K562 (cell line): ENCODE data around the gene CCDC33. TPM values are rescaled to one million over a fixed set of nuclear protein-coding genes. Genes with fewer than 3 reads are reported as not detected.

Source experiments
- CBX3 ChIP-seq, 2 experiments: IDR thresholded peaks; 1 replicate in 1 of 2; 2 replicates in 1 of 2; pipeline ENCODE4 v1.6.1; 2012; ENCODE audit warnings: inconsistent platforms in 2 of 2, low read length in 2 of 2, borderline replicate concordance in 1 of 2, control low read depth in 1 of 2
- CCNT2 ChIP-seq: IDR thresholded peaks from 2 replicates; pipeline ENCODE4 v1.6.1; 2011; ENCODE audit warnings: borderline replicate concordance, low read depth, mild to moderate bottlenecking, moderate library complexity, mixed read lengths, low read length; ENCODE audit not compliant: insufficient read length; ENCODE audit errors: extremely low read depth
- CREB1 ChIP-seq, 2 experiments: sonication (generic) in 1 of 2; formaldehyde crosslinking in 1 of 2; IDR thresholded peaks; 2 replicates each; pipeline versions ENCODE4 v1.6.1 to v1.8.0; 2012 to 2022; ENCODE audit warnings: inconsistent platforms in 1 of 2, mild to moderate bottlenecking in 1 of 2, missing genetic modification reagents in 1 of 2, moderate library complexity in 1 of 2
- CREM ChIP-seq: IDR thresholded peaks from 2 replicates; pipeline ENCODE4 v1.6.1; 2014; ENCODE audit warnings: antibody characterized with exemption, low read depth
- EGR1 ChIP-seq: fragments of 450-650 bp; conservative IDR thresholded peaks from 2 replicates; pipeline ENCODE4 v1.6.1; 2017; ENCODE audit warnings: mild to moderate bottlenecking
- EHMT2 ChIP-seq: fragments of 450-650 bp; IDR thresholded peaks from 2 replicates; pipeline ENCODE4 v1.6.1; 2018; ENCODE audit warnings: antibody characterized with exemption
- ELF2 ChIP-seq: fragments of 250-450 bp; sonication (Bioruptor Pico); IDR thresholded peaks from 2 replicates; pipeline ENCODE4 v1.5.0; 2021; ENCODE audit warnings: mild to moderate bottlenecking
- GATA2 ChIP-seq: sonication (generic); formaldehyde crosslinking; IDR thresholded peaks from 2 replicates; pipeline ENCODE4 v1.4.0; 2020; ENCODE audit warnings: mild to moderate bottlenecking, missing genetic modification reagents
- GTF3C2 ChIP-seq: IDR thresholded peaks from 3 replicates; pipeline ENCODE4 v1.6.1; 2011; ENCODE audit warnings: borderline replicate concordance, mild to moderate bottlenecking, moderate library complexity; ENCODE audit not compliant: insufficient read length; ENCODE audit errors: extremely low read depth
- HDAC8 ChIP-seq: fragments of 450-650 bp; IDR thresholded peaks from 2 replicates; pipeline ENCODE4 v1.6.1; 2016; ENCODE audit warnings: mild to moderate bottlenecking, missing genetic modification characterization, moderate library complexity, missing compliant biosample characterization
- LCOR ChIP-seq: sonication (generic); formaldehyde crosslinking; IDR thresholded peaks from 2 replicates; pipeline ENCODE4 v1.8.0; 2022; ENCODE audit warnings: mild to moderate bottlenecking, missing genetic modification reagents
- MED1 ChIP-seq: sonication (generic); formaldehyde crosslinking; IDR thresholded peaks from 2 replicates; pipeline ENCODE4 v1.8.1; 2023; ENCODE audit warnings: missing genetic modification reagents, borderline replicate concordance
- NR2C1 ChIP-seq, 2 experiments: fragments of 450-650 bp; IDR thresholded peaks; 2 replicates each; pipeline ENCODE4 v1.6.1; 2017; ENCODE audit warnings: mild to moderate bottlenecking in 2 of 2, antibody characterized with exemption in 1 of 2, inconsistent platforms in 1 of 2, missing compliant biosample characterization in 1 of 2, missing genetic modification characterization in 1 of 2
- POLR2AphosphoS5 ChIP-seq: IDR thresholded peaks from 2 replicates; pipeline ENCODE4 v1.6.1; 2011; ENCODE audit warnings: mild to moderate bottlenecking, low read depth, low read length, moderate library complexity; ENCODE audit not compliant: control insufficient read depth, insufficient read depth
- RFX1 ChIP-seq: fragments of 450-650 bp; IDR thresholded peaks from 2 replicates; pipeline ENCODE4 v1.6.1; 2016; ENCODE audit warnings: mild to moderate bottlenecking, moderate library complexity
- SMARCB1 ChIP-seq: IDR thresholded peaks from 2 replicates; pipeline ENCODE4 v1.6.1; 2011; ENCODE audit warnings: improper control_type of control experiment, low read depth; ENCODE audit not compliant: insufficient read length
- STAG1 ChIP-seq: sonication (generic); formaldehyde crosslinking; IDR thresholded peaks from 2 replicates; pipeline ENCODE4 v1.5.0; 2020; ENCODE audit warnings: missing genetic modification reagents, borderline replicate concordance
- TEAD2 ChIP-seq: fragments of 450-650 bp; IDR thresholded peaks from 2 replicates; pipeline ENCODE4 v1.6.1; 2016; ENCODE audit warnings: missing genetic modification characterization, control low read depth, missing compliant biosample characterization
- THRAP3 ChIP-seq: fragments of 450-650 bp; IDR thresholded peaks from 2 replicates; pipeline ENCODE4 v1.6.1; 2016; ENCODE audit warnings: mild to moderate bottlenecking, inconsistent platforms, borderline replicate concordance
- VEZF1 ChIP-seq: fragments of 200-800 bp; sonication (Bioruptor generic); IDR thresholded peaks from 2 replicates; pipeline ENCODE4 v1.6.1; 2017; ENCODE audit warnings: missing genetic modification characterization, missing compliant biosample characterization
- ZKSCAN1 ChIP-seq: fragments of 150-350 bp; IDR thresholded peaks from 2 replicates; pipeline ENCODE4 v1.6.1; 2016; ENCODE audit warnings: low read depth, low read length
- ZNF134 ChIP-seq: fragments of 250-450 bp; sonication (Bioruptor Pico); conservative IDR thresholded peaks from 2 replicates; pipeline ENCODE4 v1.4.0; 2020
- ZNF24 ChIP-seq: fragments of 450-650 bp; IDR thresholded peaks from 2 replicates; pipeline ENCODE4 v1.6.1; 2016
- ZNF436 ChIP-seq: fragments of 250-450, 450-650 bp; sonication (Bioruptor Pico); formaldehyde crosslinking; IDR thresholded peaks from 2 replicates; pipeline ENCODE4 v1.7.0; 2020; ENCODE audit warnings: mild to moderate bottlenecking
- ZNF668 ChIP-seq: fragments of 250-450 bp; sonication (Bioruptor Pico); IDR thresholded peaks from 2 replicates; pipeline ENCODE4 v1.8.0; 2022; ENCODE audit warnings: mild to moderate bottlenecking, inconsistent platforms
- ZNF707 ChIP-seq: fragments of 250-450 bp; sonication (Bioruptor Pico); conservative IDR thresholded peaks from 2 replicates; pipeline ENCODE4 v1.8.0; 2022; ENCODE audit warnings: inconsistent platforms, mild to moderate bottlenecking, moderate library complexity
- polyA plus RNA-seq, 8 experiments: library from polyadenylated mRNA; depleted of rRNA in 4 of 8; stranded (reverse) in 5 of 8; unstranded in 3 of 8; fragments of >200 nt; fragmentation: Nextera tagmentation in 2 of 8; fragmentation: Illumina TruSeq in 1 of 8; extraction: Ambion mirVana in 2 of 8; extraction: Trizol in 1 of 8; gene quantifications; 2 replicates each; pipeline versions ENCODE4 v1.2.1 to v1.2.3, GENCODE V29; 2011 to 2014; ENCODE audit warnings: inconsistent platforms in 1 of 8, missing spikeins in 1 of 8
- total RNA-seq, 7 experiments: library from RNA; depleted of rRNA in 6 of 7; stranded (reverse); fragments of >200 nt in 6 of 7; fragmentation: Illumina TruSeq in 2 of 7; extraction: Trizol in 2 of 7; gene quantifications; 2 replicates each; pipeline versions ENCODE4 v1.2.1 to v1.2.3, GENCODE V29; 2011 to 2021; ENCODE audit warnings: low replicate concordance in 1 of 7

CCDC33 gene
- total and polyA plus RNA-seq, 9 of the 15 experiments (the other 6 are each of a cell fraction or from before 2014, with no cell fraction given) = 0.08 to 1.1 (median 0.15) TPM; not detected in 4

GRCh38 chr15:74382004-74382816 lies 146.1 kb downstream of the CCDC33 start (continued):
- TF ChIP-seq CREB1 (IDR thresholded peaks at IDR 0.05) = no peak
- 0 out of 2 replicates have a peak, but pooled peaks have one; percentile 16 for TF ChIP-seq CREB1 (CRISPR knock-in tag; IDR thresholded peaks at IDR 0.05)
- TF ChIP-seq MED1 (CRISPR knock-in tag) = no peak
- TF ChIP-seq STAG1 = peak; percentile 94
- no peak for TF ChIP-seq HDAC8 (tag)
- no peak for TF ChIP-seq CREM
- no peak for TF ChIP-seq TEAD2
- no peak for TF ChIP-seq NR2C1 (IDR thresholded peaks at IDR 0.05)
- no peak for TF ChIP-seq NR2C1 (tag; IDR thresholded peaks at IDR 0.05)
- 0 out of 2 replicates have a peak, but pooled peaks have one; percentile 7 for TF ChIP-seq EGR1
- TF ChIP-seq ZNF668 (CRISPR knock-in tag) = no peak
- no peak for TF ChIP-seq CBX3 (IDR thresholded peaks at IDR 0.05; ENCODE audit: borderline replicate concordance in 1 of 2, low read length in 2 of 2)
- no peak for TF ChIP-seq GATA2 (CRISPR knock-in tag)
- no peak for TF ChIP-seq LCOR
- TF ChIP-seq ZNF134 (CRISPR knock-in tag) = no peak
- no peak for TF ChIP-seq ZNF707 (CRISPR knock-in tag)
- TF ChIP-seq ELF2 (CRISPR knock-in tag) = 0 out of 2 replicates have a peak, but pooled peaks have one; percentile 51
- TF ChIP-seq POLR2AphosphoS5 = no peak
- TF ChIP-seq ZNF436 (CRISPR knock-in tag) = no peak
- TF ChIP-seq EHMT2 = no peak
- no peak for TF ChIP-seq RFX1
- TF ChIP-seq CCNT2 = no peak
- TF ChIP-seq ZKSCAN1 = no peak
- no peak for TF ChIP-seq THRAP3
- peak; percentile 10; the same call in 1 of the 2 replicates for TF ChIP-seq VEZF1 (CRISPR knock-in tag)
- TF ChIP-seq GTF3C2 = no peak
- no peak for TF ChIP-seq ZNF24
- no peak for TF ChIP-seq SMARCB1
